GM18511 (cell line): Measurements from ENCODE around the gene CHST12.

Source experiments
- ATAC-seq: cut with Tn5 transposase; IDR thresholded peaks from one replicate; pipeline ENCODE4 v1.9.1; 2021; ENCODE audit warnings: mild to moderate bottlenecking, moderate library complexity; ENCODE audit not compliant: unreplicated experiment

CHST12 gene

DNA sequence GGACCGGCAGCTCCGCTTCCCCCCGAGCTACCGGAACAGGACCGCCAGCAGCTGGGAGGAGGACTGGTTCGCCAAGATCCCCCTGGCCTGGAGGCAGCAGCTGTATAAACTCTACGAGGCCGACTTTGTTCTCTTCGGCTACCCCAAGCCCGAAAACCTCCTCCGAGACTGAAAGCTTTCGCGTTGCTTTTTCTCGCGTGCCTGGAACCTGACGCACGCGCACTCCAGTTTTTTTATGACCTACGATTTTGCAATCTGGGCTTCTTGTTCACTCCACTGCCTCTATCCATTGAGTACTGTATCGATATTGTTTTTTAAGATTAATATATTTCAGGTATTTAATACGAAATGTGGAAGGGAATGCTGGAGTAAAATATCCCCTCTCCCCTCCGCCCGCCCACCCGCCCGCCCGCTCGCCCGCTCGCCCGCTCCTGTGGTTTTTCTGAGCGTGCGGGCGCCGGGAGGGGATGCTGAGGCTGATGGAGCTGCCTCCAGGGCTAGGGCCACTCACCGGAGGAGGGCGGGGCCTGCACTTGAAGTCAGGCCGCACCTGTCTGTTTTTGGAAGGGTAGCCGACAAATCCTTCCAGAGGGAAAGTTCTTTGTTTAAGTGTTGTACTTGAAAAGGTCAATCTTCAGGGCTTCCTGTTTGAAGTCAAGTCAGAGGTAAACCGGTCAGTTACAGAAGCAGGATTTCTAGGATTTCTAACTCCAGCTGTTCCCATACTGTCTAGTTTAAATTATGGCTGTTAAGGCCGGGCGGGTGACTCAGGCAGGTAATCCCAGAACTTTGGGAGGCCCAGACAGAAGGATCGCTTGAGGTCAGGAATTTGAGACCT, 30.5 kb downstream of the CHST12 start:
- no peak for ATAC-seq

DNA sequence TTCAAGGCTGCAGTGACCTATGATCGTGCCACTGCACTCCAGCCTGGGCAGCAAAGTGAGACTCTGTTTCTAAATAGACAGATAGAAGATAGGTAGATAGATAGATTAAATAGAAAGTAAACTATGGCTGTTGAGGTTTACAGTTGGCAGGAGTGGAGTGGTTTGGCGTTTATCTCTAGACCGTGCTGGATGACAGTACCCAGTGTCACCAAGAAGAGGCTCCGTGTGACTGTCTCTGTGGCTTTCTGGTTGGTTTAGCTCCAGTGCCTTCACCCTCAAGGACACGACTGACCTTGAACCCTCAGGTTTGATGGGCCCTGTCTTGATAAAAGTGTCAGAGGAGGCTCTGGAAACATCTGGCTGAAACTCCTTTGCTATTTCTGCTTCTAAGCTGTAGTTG, 31.7 kb downstream of the CHST12 start:
- no peak for ATAC-seq

DNA sequence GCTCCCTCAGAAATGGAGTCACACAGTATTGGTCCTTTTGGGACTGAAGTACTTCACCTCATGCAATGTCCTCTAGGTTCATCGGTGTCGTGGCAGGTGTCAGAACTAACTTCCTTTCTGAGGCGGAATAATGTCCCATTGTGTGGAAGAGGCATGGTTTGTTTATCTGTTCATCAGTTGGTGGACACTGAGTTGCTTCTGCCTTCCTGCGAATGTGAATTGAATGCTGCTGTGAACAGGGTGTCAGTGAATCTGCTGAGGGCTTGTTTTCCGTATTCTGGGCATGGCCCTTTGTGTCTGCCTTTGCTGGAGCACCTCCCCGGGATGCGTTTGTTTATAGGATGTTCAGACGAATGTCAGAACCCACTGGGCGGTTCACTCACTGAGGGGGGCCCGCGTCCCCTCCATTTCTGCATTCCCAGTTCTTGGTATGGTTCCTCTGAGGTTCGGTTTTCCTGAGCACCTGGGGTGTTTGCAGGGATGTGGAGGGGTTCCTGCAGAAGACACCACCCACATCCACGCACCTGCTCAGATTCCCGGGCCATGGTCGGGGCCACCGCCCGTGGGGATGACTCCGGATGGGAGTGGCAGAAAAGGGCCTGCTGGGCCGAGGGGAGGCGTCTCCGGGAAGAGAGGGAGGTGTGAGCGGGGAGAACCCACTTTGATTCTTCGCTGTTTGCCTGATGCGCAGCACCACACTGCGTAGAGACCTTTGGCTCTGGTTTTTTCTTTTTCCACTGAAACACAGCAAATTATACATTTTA, 33.1 kb downstream of the CHST12 start:
- no peak for ATAC-seq

DNA sequence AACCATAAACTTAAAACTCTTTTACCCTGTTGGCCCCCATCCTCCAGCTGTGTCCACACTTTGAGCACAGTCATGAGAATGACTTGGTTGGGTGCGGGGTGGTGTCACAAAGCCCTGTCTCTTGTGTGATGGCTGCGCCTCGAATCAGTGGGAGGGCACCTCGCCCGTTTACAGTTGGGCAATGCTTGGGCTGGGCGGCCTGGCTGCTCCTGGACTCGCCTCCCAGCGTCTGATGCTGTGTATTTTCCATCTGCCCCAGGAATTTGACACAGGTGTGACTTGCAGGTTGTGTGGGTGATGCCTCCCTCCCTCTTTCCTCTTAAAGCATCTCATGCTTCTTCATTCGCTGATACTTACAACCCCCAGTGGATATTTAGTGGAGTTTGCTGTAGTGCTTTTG, 33.7 kb downstream of the CHST12 start:
- no peak for ATAC-seq

GRCh38 chr7:2437537-2438148, 34.2 kb downstream of the CHST12 start:
- no peak for ATAC-seq

DNA sequence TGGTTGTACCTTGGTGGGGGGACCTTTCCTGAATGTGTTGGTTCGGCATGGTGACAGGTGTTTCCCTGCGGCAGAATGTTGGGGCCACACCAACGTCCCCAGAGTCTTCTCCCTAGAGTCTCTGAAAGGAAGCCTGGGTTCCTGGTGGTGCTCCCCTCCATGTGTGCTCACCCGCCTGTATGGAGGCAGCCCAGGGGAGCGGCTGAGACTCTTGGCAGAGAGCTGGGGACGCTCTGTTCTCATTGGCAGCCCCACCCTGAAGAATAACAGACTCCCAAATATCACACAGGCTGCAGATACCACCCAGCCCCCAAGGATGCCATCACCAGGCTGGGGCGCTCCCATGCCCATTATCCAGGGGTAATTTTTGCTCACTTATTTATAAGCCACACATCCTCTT, 34.8 kb downstream of the CHST12 start:
- no peak for ATAC-seq

GRCh38 chr7:2438775-2439174, 35.4 kb downstream of the CHST12 start:
- no peak for ATAC-seq

DNA sequence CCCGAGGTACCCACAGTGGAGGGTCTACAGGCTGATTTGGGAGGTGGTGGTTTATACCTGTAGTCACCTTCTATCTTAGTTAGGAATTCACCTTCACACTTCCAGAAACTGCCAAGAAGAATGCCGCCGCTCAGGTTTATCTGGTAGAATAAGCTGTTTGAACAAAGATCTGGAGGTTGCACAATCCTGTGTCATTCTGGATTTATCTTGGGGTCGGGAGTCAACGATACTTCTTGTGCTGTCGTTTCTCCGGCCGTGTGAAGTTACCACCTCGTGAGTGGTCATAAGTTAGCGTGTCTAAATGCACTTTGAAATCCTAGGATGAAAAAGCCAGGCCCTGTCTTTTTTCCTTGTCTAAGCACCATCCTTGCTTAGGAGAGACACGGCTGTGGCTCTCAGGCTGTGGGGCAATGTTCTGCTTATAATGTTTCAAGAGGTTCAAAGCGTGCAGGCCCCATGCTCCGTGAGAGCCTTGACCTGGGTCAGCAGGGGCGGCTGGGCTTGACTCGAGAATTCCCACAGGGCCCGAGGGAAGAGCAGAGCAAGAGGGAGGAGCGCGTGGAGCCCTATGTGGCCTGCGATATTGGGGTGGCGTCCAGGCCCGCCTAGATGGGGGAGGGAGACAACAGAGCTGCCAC, 37.3 kb downstream of the CHST12 start:
- ATAC-seq = no peak

DNA sequence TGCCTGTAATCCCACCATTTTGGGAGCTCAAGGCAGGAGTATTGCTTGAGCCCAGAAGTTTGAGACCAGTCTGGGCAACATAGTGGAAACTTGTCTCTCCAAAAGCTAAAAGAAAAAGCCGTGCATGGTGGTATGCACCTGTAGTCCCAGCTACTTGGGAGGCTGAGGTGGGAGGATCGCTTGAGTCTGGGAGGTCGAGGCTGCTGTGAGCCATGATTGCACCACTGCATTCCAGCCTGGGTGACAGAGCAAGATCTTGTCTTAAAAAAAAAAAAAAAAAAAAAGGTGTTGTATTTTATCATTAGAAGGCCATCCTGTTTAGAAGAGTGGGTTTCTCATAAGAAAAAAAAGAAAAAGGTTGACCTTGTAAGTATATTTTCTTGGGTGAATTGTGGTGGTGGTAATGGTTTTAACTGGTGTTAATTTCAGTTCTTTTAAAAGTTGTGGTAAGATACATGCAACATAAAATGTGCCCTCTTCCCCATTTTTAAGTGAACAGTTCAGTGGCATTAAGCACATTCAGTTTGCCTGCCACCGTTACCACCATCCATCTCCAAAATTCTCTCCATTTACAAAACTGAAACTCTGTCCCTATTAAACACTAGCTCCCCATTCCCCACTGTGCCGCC, 38.1 kb downstream of the CHST12 start:
- ATAC-seq = no peak

DNA sequence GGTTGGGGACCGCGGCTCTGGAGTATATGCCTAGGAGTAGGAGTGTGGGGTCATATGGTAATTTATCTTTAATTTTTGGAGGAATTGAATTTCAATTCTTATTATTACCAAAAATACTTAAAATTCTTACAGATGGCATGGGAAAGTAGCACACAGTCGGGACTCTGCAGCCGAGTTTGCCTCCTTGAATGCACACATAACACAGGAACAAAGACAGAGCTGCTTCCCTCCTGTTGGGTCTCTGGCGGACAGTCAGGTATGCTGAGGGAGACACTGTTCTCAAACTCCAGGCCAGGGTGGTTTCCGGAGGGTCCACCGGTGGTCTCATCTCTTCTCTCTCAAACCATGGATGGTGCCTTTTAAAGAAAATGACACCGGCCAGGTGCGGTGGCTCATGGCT, 40.1 kb downstream of the CHST12 start:
- ATAC-seq = no peak

GRCh38 chr7:2444476-2444875, 41.1 kb downstream of the CHST12 start:
- no peak for ATAC-seq

GRCh38 chr7:2445047-2445446, 41.6 kb downstream of the CHST12 start:
- ATAC-seq = no peak

- no peak for ATAC-seq
Measured at GRCh38 chr7:2445898-2446555, 42.6 kb downstream of the CHST12 start.

DNA sequence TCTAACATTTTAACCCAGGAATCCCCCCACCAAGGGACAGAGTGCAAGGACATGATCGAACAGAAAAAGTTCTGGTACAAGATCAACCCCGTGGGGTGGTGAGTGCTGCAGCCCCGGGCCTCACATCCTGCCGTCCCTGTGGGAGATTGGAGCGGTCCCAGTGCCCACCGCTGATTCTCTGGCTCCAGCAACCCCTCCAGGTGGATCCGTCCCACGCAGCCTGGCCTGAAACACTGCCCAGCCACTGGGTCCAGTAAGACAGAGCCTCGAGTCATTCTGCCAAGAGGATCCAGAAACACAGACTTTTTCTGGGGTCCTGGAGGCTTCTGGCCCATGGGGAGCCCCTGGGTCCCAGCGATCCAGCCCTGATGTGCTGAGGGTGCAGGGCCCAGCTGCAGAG, 43.3 kb downstream of the CHST12 start:
- no peak for ATAC-seq

DNA sequence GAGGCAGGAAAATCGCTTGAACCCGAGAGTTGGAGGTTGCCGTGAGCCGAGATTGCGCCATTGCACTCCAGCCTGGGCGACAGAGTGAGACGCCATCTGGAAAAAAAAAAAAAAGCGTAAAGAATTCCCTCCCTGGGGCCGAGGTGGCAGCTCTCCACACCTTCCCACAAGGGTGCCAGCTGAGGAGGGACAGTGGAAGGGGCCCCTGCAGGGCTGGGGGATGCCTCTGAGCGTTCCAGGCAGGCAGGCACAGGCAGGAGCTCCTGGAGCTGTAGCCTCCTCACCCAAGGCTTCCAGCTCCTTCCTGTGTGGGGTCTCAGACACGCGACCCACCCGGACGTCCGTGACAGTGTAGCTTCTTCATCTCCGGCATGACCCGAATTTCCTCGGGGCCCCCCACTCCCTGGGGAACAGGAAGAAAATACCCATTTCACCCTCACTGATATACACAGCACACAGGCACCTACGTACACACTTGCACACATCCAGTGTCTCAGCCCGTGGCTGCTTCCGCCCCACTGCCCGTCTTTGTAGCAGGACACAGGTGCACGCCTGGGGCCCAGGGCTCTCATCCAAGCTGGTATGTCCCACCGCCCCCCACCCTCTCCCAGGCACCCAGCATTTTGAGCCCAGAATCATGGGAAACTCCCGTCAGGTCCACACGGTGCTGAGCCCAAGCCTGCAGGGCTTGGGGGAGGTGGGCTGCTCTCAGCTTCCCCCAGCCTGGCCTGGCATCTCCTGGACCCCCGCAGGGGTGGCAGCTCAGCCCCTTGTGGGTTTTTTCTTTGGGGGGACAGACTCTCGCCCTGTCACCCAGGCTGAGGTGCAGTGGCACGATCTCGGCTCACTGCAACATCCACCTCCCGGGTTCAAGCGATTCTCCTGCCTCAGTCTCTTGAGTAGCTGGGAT, 47.0 kb downstream of the CHST12 start:
- no peak for ATAC-seq

GRCh38 chr7:2451171-2452073, 48.0 kb downstream of the CHST12 start:
- ATAC-seq = peak; percentile 90

DNA sequence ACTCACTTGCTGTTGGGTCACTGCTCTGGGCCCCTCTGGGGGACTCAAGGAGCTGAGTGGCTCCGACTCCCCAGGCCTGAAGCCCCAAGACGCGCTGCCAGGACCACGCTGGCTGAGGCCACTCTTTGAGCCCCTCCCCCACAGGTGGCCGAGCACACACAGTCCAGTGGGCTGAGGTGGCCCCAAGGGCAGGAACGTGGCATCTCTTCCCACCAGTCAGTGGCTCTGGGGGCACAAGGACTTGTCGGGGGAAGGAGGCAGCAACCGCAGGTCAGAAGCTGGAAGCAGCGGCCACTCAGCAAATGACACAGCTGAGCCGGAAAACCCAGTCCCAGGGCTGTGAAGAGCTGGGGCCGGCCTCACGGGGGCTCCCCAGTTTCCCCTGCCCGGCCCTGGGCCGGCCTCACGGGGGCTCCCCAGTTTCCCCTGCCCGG, 48.7 kb downstream of the CHST12 start:
- ATAC-seq = peak; percentile 52

GRCh38 chr7:2452643-2453270, 49.3 kb downstream of the CHST12 start:
- no peak for ATAC-seq
